Brain pericyte (primary cell): Measurements from ENCODE around the gene PYGO1.
"Not testable (repeated sequence)": the region's sequence is repeated elsewhere in the genome, so short reads cannot be mapped to it uniquely, and the experiment has no call there.

Experiments
- DNase-seq: peaks from one replicate; pipeline ENCODE4 v3.0.0-alpha.2; 2012; ENCODE audit warnings: low read depth, low spot score

The PYGO1 gene

GRCh38 chr15:55513152-55513551, 75.0 kb downstream of the PYGO1 start:
- no peak for DNase-seq

GRCh38 chr15:55507567-55507966, 80.6 kb downstream of the PYGO1 start:
- no peak for DNase-seq

- DNase-seq = not testable (repeated sequence)
These were observed 82.7 kb downstream of the PYGO1 start for GRCh38 chr15:55505407-55505806.

GRCh38 chr15:55499151-55499550, 89.0 kb downstream of the PYGO1 start:
- no peak for DNase-seq

- peak; percentile 41 for DNase-seq
These were observed 89.8 kb downstream of the PYGO1 start for GRCh38 chr15:55498109-55498938.

GRCh38 chr15:55496716-55497115, 91.4 kb downstream of the PYGO1 start:
- DNase-seq = no peak

GRCh38 chr15:55494931-55495330, 93.2 kb downstream of the PYGO1 start:
- no peak for DNase-seq

- DNase-seq = not testable (repeated sequence)
These were observed 99.1 kb downstream of the PYGO1 start for GRCh38 chr15:55488952-55489600.
